ENCODE measurements around the gene GNG14.
"Not testable (repeated sequence)": the region's sequence is repeated elsewhere in the genome, so short reads cannot be mapped to it uniquely, and the experiment has no call there.

Gene GNG14

DNA sequence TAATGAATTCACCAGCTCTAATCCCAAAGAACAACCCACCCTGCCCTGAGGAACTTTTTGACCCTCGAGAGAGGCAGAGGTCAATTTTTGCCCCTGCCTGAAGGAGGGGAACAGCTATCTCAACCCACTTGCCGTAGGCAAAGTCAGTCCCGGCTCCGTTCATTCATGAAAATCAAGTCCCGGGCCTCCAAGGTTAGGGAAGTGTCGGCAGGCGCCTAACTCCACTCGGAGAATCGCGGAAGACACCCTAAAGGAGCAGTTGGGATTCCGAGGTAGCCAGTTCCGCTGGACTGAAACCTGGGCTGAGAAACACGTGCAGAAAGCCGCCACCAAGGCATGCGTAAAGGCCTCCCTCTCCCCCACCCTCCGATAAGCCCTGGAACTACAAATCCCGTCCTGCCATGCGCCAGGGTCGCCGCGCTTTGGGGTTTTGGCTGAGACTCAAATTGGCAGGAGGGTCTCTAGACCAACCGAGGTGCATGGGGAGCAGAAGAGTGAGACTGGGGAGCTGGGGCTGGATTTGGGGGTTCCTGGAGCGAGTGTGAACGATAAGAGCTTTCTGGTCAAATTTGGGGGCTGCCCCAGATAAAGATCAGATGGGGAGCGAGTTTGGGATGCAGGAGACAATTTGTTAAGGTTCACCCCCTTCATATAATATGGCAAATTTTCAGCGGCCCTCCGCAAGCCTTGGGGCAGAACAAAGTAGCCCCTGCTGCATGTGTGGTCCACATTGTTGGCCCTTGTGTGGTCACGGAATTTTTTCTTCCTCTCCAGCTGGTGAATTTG, 36.0 kb downstream of the GNG14 start, which contains the start of gene TNPO2:
Gene TNPO2 (minus strand): TSS at position 292 of the 786 bp plus-strand sequence. CDS start 2,955 bp downstream, outside the sequence.
- DNase-seq (ENCODE audit: low read depth in 2 of 2, low spot score in 1 of 2), result peak in 1 of 2 donors; percentile 40

DNA sequence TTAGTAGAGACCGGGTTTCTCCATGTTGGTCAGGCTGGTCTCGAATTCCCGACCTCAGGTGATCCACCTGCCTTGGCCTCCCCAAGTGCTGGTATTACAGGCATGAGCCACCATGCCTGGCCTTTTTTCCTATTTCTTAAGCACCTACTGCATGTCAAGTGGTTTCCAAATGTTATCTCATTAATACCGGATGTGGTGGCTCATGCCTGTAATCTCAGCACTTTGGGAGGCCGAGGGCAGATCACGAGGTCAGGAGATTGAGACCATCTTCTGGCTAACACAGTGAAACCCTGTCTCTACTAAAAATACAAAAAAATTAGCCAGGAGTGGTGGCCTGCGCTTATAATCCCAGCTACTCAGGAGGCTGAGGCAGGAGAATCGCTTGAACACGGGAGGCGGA, 37.8 kb downstream of the GNG14 start:
- not testable (repeated sequence) for DNase-seq (ENCODE audit: low read depth in 2 of 2, low spot score in 1 of 2)

GRCh38 chr19:12726988-12727316, 39.2 kb downstream of the GNG14 start:
- DNase-seq (ENCODE audit: low read depth in 2 of 2, low spot score in 1 of 2), result no peak

DNA sequence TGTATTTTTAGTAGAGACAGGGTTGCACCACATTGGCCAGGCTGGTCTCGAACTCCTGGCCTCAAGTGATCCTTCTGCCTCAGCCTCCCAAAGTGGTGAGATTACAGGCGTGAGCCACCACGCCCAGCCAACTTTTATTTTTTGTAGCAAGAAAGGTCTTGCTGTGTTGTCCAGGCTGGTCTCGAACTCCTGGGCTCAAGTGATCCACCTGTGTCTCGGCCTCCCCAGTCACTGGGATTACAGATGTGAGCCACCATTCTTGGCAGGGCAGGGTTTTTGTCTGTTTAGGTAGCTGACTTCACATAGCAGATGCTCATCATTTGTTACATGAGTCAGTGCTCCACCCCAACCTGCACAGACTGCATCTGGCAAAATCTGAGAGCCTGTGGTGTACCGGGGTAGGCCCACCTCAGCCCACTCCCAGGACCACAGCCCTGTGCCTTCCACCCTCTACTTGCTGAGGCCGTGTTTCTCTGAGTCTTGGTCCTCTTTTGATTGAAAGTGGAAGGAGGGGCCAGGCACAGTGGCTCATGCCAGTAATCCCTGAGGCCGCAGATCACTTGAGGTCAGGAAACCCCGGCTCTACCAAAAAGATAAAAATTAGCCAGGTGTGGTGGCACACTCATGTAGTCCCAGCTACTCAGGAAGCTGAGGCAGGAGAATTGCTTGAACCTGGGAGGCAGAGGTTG, 40.1 kb downstream of the GNG14 start:
- DNase-seq (ENCODE audit: low read depth in 2 of 2, low spot score in 1 of 2), result no peak

GRCh38 chr19:12730064-12730463, 42.3 kb downstream of the GNG14 start:
- no peak for DNase-seq (ENCODE audit: low read depth in 2 of 2, low spot score in 1 of 2)

DNA sequence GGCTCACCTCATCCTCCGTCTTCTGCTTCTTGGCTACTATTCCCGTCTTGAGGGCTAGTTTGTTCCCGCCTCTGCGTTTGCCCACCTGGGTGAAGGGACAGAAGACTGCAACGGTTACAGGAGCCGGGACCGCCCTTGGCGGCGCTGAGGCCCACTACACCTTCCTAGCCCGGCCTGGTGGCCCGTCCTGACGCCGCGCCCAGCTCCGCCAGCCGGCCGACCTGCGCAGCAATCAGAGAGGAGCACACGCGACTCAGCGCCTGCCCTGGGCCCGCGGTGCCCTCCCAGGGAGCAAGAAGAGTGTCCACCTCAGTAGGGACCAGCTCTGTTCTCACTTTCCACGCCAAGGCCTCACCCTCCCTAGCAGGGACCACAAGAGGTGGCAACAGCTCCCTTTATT, 43.5 kb downstream of the GNG14 start:
- DNase-seq (ENCODE audit: low read depth in 2 of 2, low spot score in 1 of 2), result no peak

DNA sequence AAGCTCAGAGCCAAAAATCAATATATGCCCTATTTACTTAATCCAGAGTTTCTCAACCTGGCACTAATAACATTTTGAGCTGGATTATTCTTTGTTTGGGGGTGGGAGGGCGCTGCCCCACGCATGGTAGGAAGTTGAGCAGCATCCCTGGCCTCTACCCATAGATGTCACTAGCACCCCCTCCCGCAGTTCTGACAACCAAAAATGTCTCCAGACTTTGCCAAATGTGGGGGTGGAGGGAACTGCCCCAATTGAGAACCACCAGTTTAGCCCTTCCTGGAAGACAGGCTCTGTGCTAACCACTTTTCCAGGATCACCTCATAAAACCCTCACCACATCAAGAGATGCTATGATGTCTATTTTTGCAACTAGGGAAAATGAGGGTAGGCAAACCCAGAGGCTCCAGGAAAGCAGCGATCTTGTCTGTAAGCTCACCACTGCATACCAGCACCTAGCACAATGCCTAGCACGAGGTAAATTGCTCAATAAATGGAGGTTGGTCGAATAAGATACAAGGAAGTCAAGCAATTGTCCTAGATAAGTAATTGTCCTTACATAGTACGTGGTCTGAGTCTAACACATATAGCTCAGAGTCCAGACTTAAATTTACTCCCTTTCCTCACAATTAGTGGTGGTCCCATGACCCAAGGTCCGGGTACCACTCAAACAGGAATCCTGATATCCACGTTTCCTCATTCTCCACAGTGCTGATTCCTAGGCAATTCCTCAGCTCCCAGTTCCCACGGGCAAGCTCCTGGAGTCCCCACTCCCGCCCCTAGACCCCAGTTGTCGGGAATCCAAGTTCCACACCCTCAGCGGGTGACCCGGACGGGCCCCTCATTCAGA, 45.8 kb downstream of the GNG14 start:
- no peak for DNase-seq (ENCODE audit: low read depth in 2 of 2, low spot score in 1 of 2)

- peak; percentile 57 to 67 for DNase-seq (ENCODE audit: low read depth in 2 of 2, low spot score in 1 of 2)
These were observed 49.4 kb downstream of the GNG14 start, which contains the start of gene GET3 for GRCh38 chr19:12736995-12737834. Gene GET3 (plus strand): TSS chr19:12737497. CDS start chr19:12737506, 9 bp downstream.

- no peak for DNase-seq (ENCODE audit: low read depth in 2 of 2, low spot score in 1 of 2)
These were observed 50.1 kb downstream of the GNG14 start for GRCh38 chr19:12737835-12738351.
